Colonic mucosa (tissue), 4 donors: ENCODE measurements around the gene TMEM150C. TPM values are rescaled to one million over a fixed set of nuclear protein-coding genes. Genes with fewer than 3 reads are reported as not detected.
A peak's percentile ranks its signal among the peaks of the same experiment; 100 is the strongest.

Experiments
- DNase-seq: peaks from one replicate; pipeline ENCODE4 v3.0.0-alpha.2; 2020
- H3K27ac ChIP-seq: fragments of 200-600 bp; one replicate; pipeline ENCODE4 v1.8.0; 2021
- H3K27me3 ChIP-seq: fragments of 200-600 bp; one replicate; pipeline ENCODE4 v1.8.0; 2021
- H3K36me3 ChIP-seq: fragments of 200-600 bp; one replicate; pipeline ENCODE4 v1.8.0; 2021
- H3K4me1 ChIP-seq: fragments of 200-600 bp; one replicate; pipeline ENCODE4 v1.8.0; 2021; ENCODE audit warnings: mild to moderate bottlenecking
- H3K4me3 ChIP-seq: fragments of 200-600 bp; one replicate; pipeline ENCODE4 v1.8.0; 2021
- H3K9ac ChIP-seq, 2 donors: one replicate each; pipeline ENCODE4 v1.7.0; 2013; ENCODE audit warnings: control low read depth in 2 of 2, low read depth in 2 of 2, low read length in 2 of 2
- H3K9me3 ChIP-seq: fragments of 200-600 bp; one replicate; pipeline ENCODE4 v1.8.0; 2021
- intact Hi-C: fragments of 100-400 bp; cut with DNase I; formaldehyde crosslinking; loops from one replicate; pipeline ENCODE4 v1.14.1; 2022
- total RNA-seq, 2 donors: library from RNA; stranded (reverse); fragmentation: NEBNext Ultra II Directional in 1 of 2; extraction: Animal tissue kit (Norgen Biotek cat#: 25700) in 1 of 2; gene quantifications; one replicate each; pipeline ENCODE4 v1.2.1, GENCODE V29; 2021
- TF ChIP-seq, protein P1 (sequence below): fragments of 200-600 bp; IDR thresholded peaks from one replicate; pipeline ENCODE4 v1.8.0; 2022; ENCODE audit warnings: antibody characterized with exemption, mild to moderate bottlenecking
- donor health status: healthy.
- donor health status: DM: no; HTN: no; CAD: no.
- donor health status: DM: no; HTN: no; CAD: no.

The TMEM150C gene
- total RNA-seq, 2 donors from 2014 or later, result 1.2 to 2.5 TPM

- TF ChIP-seq, protein P1, sequence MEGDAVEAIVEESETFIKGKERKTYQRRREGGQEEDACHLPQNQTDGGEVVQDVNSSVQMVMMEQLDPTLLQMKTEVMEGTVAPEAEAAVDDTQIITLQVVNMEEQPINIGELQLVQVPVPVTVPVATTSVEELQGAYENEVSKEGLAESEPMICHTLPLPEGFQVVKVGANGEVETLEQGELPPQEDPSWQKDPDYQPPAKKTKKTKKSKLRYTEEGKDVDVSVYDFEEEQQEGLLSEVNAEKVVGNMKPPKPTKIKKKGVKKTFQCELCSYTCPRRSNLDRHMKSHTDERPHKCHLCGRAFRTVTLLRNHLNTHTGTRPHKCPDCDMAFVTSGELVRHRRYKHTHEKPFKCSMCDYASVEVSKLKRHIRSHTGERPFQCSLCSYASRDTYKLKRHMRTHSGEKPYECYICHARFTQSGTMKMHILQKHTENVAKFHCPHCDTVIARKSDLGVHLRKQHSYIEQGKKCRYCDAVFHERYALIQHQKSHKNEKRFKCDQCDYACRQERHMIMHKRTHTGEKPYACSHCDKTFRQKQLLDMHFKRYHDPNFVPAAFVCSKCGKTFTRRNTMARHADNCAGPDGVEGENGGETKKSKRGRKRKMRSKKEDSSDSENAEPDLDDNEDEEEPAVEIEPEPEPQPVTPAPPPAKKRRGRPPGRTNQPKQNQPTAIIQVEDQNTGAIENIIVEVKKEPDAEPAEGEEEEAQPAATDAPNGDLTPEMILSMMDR, result no peak
- no peaks in the 10 kb centered on the region for H3K27me3 ChIP-seq
Observed at GRCh38 chr4:82569727-82570126, 7.9 kb upstream of the TMEM150C start.

GRCh38 chr4:82569076-82569475, 7.3 kb upstream of the TMEM150C start:
- intact Hi-C loops, result no loop called here
- no peaks in the 10 kb centered on the region for H3K4me1 ChIP-seq
- no peak overlapping the region for H3K27ac ChIP-seq
- H3K9me3 ChIP-seq, result no peaks in the 10 kb centered on the region
- H3K36me3 ChIP-seq, result no peaks in the 10 kb centered on the region
- TF ChIP-seq, protein P1, result no peak
- H3K9ac ChIP-seq, result no peak overlapping the region
- H3K27me3 ChIP-seq, result no peaks in the 10 kb centered on the region
- no peak overlapping the region for H3K4me3 ChIP-seq
- no peak for DNase-seq

More at GRCh38 chr4:82569727-82570126, 7.9 kb upstream of the TMEM150C start:
- H3K27ac ChIP-seq, result no peak overlapping the region
- no peak overlapping the region for H3K4me3 ChIP-seq
- no peaks in the 10 kb centered on the region for H3K4me1 ChIP-seq
- H3K36me3 ChIP-seq, result no peaks in the 10 kb centered on the region
- H3K9me3 ChIP-seq, result no peaks in the 10 kb centered on the region
- intact Hi-C loops, result no loop called here
- H3K9ac ChIP-seq, result no peak overlapping the region
- DNase-seq, result no peak

- intact Hi-C loops, result no loop called here
- DNase-seq, result no peak
Observed at GRCh38 chr4:82567444-82567843, 5.7 kb upstream of the TMEM150C start.

DNA sequence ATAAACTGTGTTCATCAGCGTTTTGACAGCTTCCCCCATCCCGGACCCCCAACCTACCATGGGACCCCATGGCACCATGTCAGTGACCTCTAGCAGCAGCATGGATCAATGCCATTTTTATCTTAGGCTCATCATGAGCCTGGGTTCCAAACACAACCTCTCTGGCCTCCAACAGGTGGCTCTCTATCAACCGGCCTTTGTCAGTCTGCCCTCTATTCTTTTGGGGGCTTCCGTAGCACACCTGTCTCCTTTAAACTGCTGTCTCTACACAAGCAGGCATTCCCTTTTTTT, 721 bp upstream of the TMEM150C start:
- H3K4me3 ChIP-seq, result no peak overlapping the region
- H3K36me3 ChIP-seq, result no peaks in the 10 kb centered on the region
- no peaks in the 10 kb centered on the region for H3K9me3 ChIP-seq
- TF ChIP-seq, protein P1, result no peak
- H3K9ac ChIP-seq, result no peak overlapping the region
- no peak for DNase-seq
- H3K27me3 ChIP-seq, result peaks cover 10% of the 10 kb centered on the region
- no peaks in the 10 kb centered on the region for H3K4me1 ChIP-seq
- intact Hi-C loops, result no loop called here
- H3K27ac ChIP-seq, result no peak overlapping the region

More at GRCh38 chr4:82567444-82567843, 5.7 kb upstream of the TMEM150C start:
- H3K9me3 ChIP-seq, result no peaks in the 10 kb centered on the region
- no peak overlapping the region for H3K27ac ChIP-seq
- H3K4me3 ChIP-seq, result no peak overlapping the region
- TF ChIP-seq, protein P1, result no peak
- H3K27me3 ChIP-seq, result peaks cover under 1% of the 10 kb centered on the region
- H3K36me3 ChIP-seq, result no peaks in the 10 kb centered on the region
- H3K4me1 ChIP-seq, result no peaks in the 10 kb centered on the region
- no peak overlapping the region for H3K9ac ChIP-seq

DNA sequence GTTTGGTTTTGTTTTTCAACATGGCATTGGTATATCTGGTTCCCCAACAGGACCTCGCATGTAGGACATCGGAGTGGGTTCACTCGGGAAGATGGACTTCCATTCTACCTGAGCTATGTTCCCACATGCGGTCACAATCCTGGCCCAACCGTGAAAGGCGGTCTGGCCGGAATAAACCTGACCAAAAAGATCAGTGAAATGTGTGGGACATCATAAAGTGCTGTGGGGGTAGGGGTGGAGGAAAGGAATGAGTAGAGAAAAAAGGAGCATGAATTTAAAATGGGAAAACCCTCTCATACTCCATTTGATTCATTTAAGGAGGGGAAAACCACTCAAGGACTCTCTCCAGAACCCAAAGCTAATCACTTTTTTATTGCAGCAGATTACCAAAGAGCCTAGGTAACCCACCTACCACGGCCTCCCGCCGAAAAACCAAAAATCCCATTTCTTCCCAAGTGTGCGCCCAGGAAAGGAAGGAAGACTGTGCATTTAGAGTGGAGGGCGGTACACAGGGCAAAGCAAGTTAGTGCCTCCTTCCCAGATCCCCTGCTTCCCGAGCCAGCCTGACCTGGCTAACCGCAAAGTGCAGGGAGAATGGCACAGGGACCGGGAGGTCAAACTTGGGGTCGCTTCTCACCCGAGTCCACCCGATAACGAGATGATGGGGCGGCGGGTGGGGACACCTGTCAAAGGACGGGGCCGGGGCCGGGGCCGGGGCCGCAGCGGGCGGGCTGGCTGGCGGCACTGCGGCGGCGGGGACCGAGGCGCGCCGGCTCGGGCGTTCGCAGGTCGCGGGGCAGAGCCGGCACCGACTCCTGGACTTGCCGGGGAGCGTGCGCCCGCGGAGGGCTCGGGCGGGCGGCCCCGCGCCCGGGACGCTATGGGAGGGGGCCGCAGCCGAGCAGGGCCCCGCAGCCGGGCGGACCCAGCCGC, 669 bp downstream of the TMEM150C start:
- Histone ChIP-seq H3K4me1 (no peaks in the 10 kb centered on the region), H3K9ac (peak overlapping the region in 1 of 2 donors; percentile 63), H3K9me3 (no peaks in the 10 kb centered on the region), H3K27me3 (peaks cover 10% of the 10 kb centered on the region), H3K4me3 (peak overlapping the region; percentile 24), H3K27ac (no peak overlapping the region), H3K36me3 (no peaks in the 10 kb centered on the region)
- no peak for DNase-seq
- TF ChIP-seq, protein P1, result no peak
- intact Hi-C loops, result no loop called here
